GM20000 (cell line): Measurements from ENCODE around the gene RNU6-9.
"Not testable (repeated sequence)": the region's sequence is repeated elsewhere in the genome, so short reads cannot be mapped to it uniquely, and the experiment has no call there.

ENCODE experiments used
- DNase-seq: peaks from one replicate; pipeline ENCODE4 v3.0.0; 2012; ENCODE audit warnings: low spot score
- CTCF ChIP-seq: IDR thresholded peaks from 2 replicates; pipeline ENCODE4 v1.5.1; 2012; ENCODE audit warnings: mild to moderate bottlenecking, control low read depth; ENCODE audit errors: extremely low read depth, missing control alignments

Gene RNU6-9

GRCh38 chr19:892894-893689 lies at the start of gene RNU6-9, which contains the start of gene MED16:
TSS of gene RNU6-9 (plus strand) at chr19:893484.
TSS of gene MED16 (minus strand) at chr19:893187. CDS start at chr19:891131, 2,056 bp downstream.
- peak; percentile 100 for DNase-seq
- no peak for TF ChIP-seq CTCF

DNA sequence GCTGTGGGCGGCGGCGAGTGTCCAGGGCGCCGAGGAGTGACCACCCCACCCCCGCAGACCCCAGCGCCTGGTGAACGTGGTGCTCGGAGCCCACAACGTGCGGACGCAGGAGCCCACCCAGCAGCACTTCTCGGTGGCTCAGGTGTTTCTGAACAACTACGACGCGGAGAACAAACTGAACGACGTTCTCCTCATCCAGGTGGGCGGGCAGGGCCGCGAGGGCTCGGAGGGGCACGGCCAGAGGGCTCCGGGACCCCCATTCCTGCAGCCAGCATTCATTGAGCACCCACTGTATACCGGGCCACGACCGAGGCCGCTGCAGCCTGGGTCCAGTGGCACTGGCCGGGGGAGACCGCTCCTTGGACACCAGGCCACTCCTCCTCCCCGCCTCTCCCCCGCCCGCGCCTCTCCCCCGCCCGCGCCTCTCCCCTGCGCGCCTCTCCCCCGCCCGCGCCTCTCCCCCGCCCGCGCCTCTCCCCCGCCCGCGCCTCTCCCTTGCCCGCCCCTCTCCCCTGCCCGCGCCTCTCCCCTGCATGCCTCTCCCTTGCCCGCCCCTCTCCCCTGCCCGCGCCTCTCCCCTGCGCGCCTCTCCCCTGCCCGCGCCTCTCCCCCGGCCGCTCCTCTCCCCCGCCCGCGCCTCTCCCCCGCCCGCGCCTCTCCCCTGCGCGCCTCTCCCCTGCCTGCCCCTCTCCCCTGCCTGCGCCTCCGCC lies 49.3 kb upstream of the RNU6-9 start:
- DNase-seq: no peak
- no peak for TF ChIP-seq CTCF

DNA sequence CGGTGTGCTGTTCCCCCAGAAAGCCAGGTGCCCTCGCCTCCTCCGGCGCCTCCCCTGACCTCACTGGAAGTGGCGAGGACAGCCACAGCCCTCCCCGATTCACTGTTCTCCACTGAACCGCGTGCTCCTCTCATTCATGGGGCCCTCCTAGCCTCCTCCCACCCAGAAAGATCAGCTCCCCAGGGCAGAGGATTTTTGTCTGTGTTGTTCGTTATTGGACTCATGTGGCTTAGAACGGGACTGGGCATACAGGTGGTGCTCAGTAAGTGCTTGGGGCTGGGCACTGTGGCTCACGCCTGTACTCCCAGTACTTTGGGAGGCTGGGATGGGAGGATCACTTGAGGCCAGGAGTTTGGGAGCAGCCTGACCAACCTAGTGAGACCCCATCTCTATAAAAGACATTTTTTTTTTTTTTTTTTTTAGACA lies 48.7 kb upstream of the RNU6-9 start:
- TF ChIP-seq CTCF: no peak
- no peak for DNase-seq

DNA sequence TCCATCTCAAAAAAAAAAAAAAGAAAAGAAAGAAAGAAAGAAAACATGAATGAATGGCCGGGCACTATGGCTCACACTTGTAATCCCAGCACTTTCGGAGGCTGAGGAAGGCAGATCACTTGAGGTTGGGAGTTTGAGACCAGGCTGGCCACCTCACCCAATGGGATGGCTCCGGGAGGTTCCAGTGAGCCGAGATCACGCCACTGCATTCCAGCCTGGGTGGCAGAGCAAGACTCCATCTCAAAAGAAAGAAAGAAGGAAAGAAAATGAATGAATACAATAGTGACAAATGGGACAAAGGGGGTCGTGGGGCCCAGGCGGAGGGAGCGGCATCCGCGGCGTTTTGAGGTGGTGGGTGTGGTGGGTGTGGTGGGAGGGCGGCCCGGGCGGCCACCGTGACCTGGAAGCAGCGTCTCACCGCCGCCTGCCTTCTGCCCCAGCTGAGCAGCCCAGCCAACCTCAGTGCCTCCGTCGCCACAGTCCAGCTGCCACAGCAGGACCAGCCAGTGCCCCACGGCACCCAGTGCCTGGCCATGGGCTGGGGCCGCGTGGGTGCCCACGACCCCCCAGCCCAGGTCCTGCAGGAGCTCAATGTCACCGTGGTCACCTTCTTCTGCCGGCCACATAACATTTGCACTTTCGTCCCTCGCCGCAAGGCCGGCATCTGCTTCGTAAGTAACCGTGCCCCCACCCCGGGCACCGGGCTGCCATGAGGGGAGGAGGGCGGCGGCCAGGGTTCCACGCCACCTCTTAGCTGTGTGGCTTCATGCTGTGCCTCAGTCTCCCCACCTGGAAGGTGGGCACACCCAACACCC lies 47.4 kb upstream of the RNU6-9 start:
- no peak for DNase-seq
- TF ChIP-seq CTCF: no peak

- DNase-seq: no peak
- no peak for TF ChIP-seq CTCF
Observed at GRCh38 chr19:848386-848921, 44.8 kb upstream of the RNU6-9 start.

DNA sequence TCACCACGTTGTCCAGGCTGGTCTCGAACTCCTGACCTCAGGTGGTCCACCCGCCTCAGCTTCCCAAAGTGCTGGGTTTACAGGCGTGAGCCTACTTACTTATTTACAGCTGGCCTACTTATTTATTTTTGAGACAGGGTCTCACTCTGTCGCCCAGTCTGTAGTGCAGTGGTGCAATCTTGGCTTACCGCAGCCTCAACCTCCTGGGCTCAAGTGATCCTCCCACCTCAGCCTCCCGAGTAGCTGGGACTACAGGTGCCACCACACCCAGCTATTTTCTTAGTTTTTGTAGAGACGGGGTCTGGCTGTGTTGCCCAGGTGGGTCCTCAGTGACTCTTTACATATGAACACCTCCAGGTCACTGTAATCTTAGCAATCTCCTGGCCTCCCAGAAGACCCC lies 44.1 kb upstream of the RNU6-9 start:
- not testable (repeated sequence) for DNase-seq

GRCh38 chr19:850221-850978 lies 42.9 kb upstream of the RNU6-9 start:
- DNase-seq: no peak
- no peak for TF ChIP-seq CTCF
